ENCODE data around the gene PP2D1. TPM values are rescaled to one million over a fixed set of nuclear protein-coding genes. Genes with fewer than 3 reads are reported as not detected.

PP2D1 gene
- total and polyA plus RNA-seq, 2 donors (not counting 3 experiments of a cell fraction or from before 2014, with no cell fraction given): not detected

GRCh38 chr3:20041197-20041780, 29.2 kb upstream of the PP2D1 start:
- no TSS peak for BruUV-seq (replicated peaks)
- H3K36me3 ChIP-seq (ENCODE audit: control insufficient read depth in 2 of 2, extremely low read depth in 1 of 2, insufficient read depth in 2 of 2, low read length in 2 of 2): no peaks in the 10 kb centered on the region
- CTCF ChIA-PET: interaction anchor here (1.2 to 2.0 kb wide), 6 partner anchors 18 to 155 kb away, joined by 3 to 11 read pairs (median 4); no protein-coding TSS in a partner anchor
- FAIRE-seq (peak; percentile 26), DNase-seq (ENCODE audit: low read depth, low spot score) (peak; percentile 70)
- dilution Hi-C loops (cut with MboI; ENCODE audit: extremely low pct_ligation_motif_present, low sequenced_read_pairs) (no loop called here), intact Hi-C loops (cut with micrococcal nuclease) (loop anchor here (1.0 to 2.0 kb wide), 2 partner anchors 13 to 216 kb away; no protein-coding TSS in a partner anchor)
- H3K27me3 ChIP-seq (ENCODE audit: control insufficient read depth in 2 of 2, insufficient read depth in 2 of 2, low read length in 2 of 2): no peaks in the 10 kb centered on the region
- H3K9me3 ChIP-seq (replicated peaks; ENCODE audit: control insufficient read depth, insufficient read depth, low read length): no peaks in the 10 kb centered on the region
- H4K20me1 ChIP-seq (replicated peaks; ENCODE audit: control insufficient read depth, extremely low read depth, insufficient read depth, low read length): no peaks in the 10 kb centered on the region
- POLR2A ChIA-PET: interaction anchor here (0.5 to 1.3 kb wide), 2 partner anchors 16 to 141 kb away, joined by 4 to 5 read pairs; no protein-coding TSS in a partner anchor
- peak overlapping the region; percentile 73 for H2AFZ ChIP-seq (ENCODE audit: low read depth, low read length)
- H3K27ac ChIP-seq (ENCODE audit: insufficient read depth, low read depth, low read length): no peak overlapping the region
- no peaks in the 10 kb centered on the region for H3K9me1 ChIP-seq (replicated peaks; ENCODE audit: control insufficient read depth, extremely low read depth, insufficient read depth, low read length)
- TF ChIP-seq CTCF (IDR thresholded peaks at IDR 0.05; ENCODE audit: extremely low read depth in 1 of 2, insufficient read depth in 1 of 2, low read depth in 1 of 2, low read length in 2 of 2) (no peak), POLR2AphosphoS5 (IDR thresholded peaks at IDR 0.05; ENCODE audit: insufficient read depth, low read depth, low read length) (no peak), JUN (IDR thresholded peaks at IDR 0.05; ENCODE audit: borderline replicate concordance, insufficient read depth, insufficient read length, low read depth) (no peak), GATA2 (IDR thresholded peaks at IDR 0.05; ENCODE audit: insufficient read depth, insufficient read length, low read depth, low read length) (no peak), FOS (IDR thresholded peaks at IDR 0.05; ENCODE audit: borderline replicate concordance, insufficient read depth, low read length) (no peak), POLR2A (IDR thresholded peaks at IDR 0.05; ENCODE audit: low read depth, low read length) (no peak)
- peak overlapping the region; percentile 71 for H3K4me2 ChIP-seq (ENCODE audit: insufficient read depth, low read length)
- peak overlapping the region; percentile 55 to 66 (median 66) for H3K4me3 ChIP-seq (replicated peaks in 1 of 3; ENCODE audit: insufficient read depth in 1 of 3, low read depth in 1 of 3, low read length in 3 of 3)
- H3K79me2 ChIP-seq (ENCODE audit: control insufficient read depth, insufficient read depth, low read length): no peaks in the 10 kb centered on the region
- peaks cover 16% of the 10 kb centered on the region for H3K4me1 ChIP-seq (ENCODE audit: control insufficient read depth, extremely low read depth, insufficient read depth, low read length)
- no peak overlapping the region for H3K9ac ChIP-seq (replicated peaks; ENCODE audit: extremely low read depth, insufficient read depth, low read length)
